GM12878 (cell line): Measurements from ENCODE around the gene PLCD1. TPM values are rescaled to one million over a fixed set of nuclear protein-coding genes. Genes with fewer than 3 reads are reported as not detected.

ENCODE experiments used
- ATAC-seq: fragments of 200-7000 bp; cut with Tn5 transposase; 3 replicates; pipeline ENCODE4 v1.9.1; 2020; ENCODE audit warnings: mild to moderate bottlenecking, moderate library complexity
- BruUV-seq: library from RNA; stranded (reverse); fragments of 400-500 nt; replicated peaks from 2 replicates; lab custom pipeline; 2021; lab: Mats Ljungman, UMichigan
- CTCF ChIA-PET: fragments of 300-600 bp; sonication (Branson Sonifier 250); formaldehyde crosslinking; extraction: SDS; loops from one replicate; lab custom pipeline; 2021; ENCODE audit warnings: inconsistent platforms; lab: Yijun Ruan, JAX
- POLR2A ChIA-PET: fragments of 350-600 bp; formaldehyde crosslinking; extraction: SDS; loops from one replicate; lab custom pipeline; 2021; ENCODE audit warnings: inconsistent platforms; lab: Charles Lee
- RAD21 ChIA-PET: fragments of 300-600 bp; sonication (Branson Sonifier 250); formaldehyde crosslinking; loops from one replicate; lab custom pipeline; 2023; ENCODE audit warnings: antibody characterized with exemption; ENCODE audit not compliant: unreplicated experiment; lab: Charles Lee
- SMC1A ChIA-PET: fragments of 300-600 bp; sonication (Branson Sonifier 250); formaldehyde crosslinking; loops from one replicate; lab custom pipeline; 2023; ENCODE audit not compliant: unreplicated experiment, uncharacterized antibody; lab: Charles Lee
- DNase-seq: peaks from one replicate; pipeline ENCODE4 v3.0.0-alpha.2; 2011; ENCODE audit warnings: low read depth, low spot score
- FAIRE-seq: peaks from 3 replicates; lab custom pipeline; 2011; peaks lifted over from hg19 to GRCh38; lab: Jason Lieb, UNC
- H2AFZ ChIP-seq: 2 replicates; pipeline ENCODE4 v1.6.0; 2011; ENCODE audit warnings: low read depth, low read length, control low read depth; ENCODE audit not compliant: control insufficient read depth
- H3K27ac ChIP-seq: 2 replicates; pipeline ENCODE4 v1.5.1; 2011; ENCODE audit warnings: control low read depth; ENCODE audit not compliant: control insufficient read depth, insufficient read depth
- H3K27me3 ChIP-seq, 2 experiments: replicated peaks in 1 of 2; 2 replicates each; pipeline versions ENCODE4 v1.6.0 to v1.6.1; 2011; ENCODE audit warnings: low read length in 1 of 2; ENCODE audit not compliant: control insufficient read depth in 2 of 2, insufficient read depth in 2 of 2
- H3K36me3 ChIP-seq, 2 experiments: 2 replicates each; pipeline ENCODE4 v1.5.1; 2011; ENCODE audit warnings: low read length in 1 of 2; ENCODE audit not compliant: control insufficient read depth in 2 of 2, insufficient read depth in 2 of 2
- H3K4me1 ChIP-seq: 2 replicates; pipeline ENCODE4 v1.6.1; 2011; ENCODE audit warnings: mild to moderate bottlenecking, low read length, moderate library complexity, mixed read lengths; ENCODE audit not compliant: control insufficient read depth, insufficient read depth
- H3K4me2 ChIP-seq: 2 replicates; pipeline ENCODE4 v1.6.0; 2011; ENCODE audit warnings: control low read depth; ENCODE audit not compliant: control insufficient read depth, insufficient read depth
- H3K4me3 ChIP-seq: fragments of 200-600 bp; sonication (generic); 2 replicates; pipeline ENCODE4 v1.5.1; 2016
- H3K79me2 ChIP-seq: 2 replicates; pipeline ENCODE4 v1.6.0; 2011; ENCODE audit warnings: low read length; ENCODE audit not compliant: control insufficient read depth, insufficient read depth
- H3K9ac ChIP-seq: 2 replicates; pipeline ENCODE4 v1.8.0; 2011; ENCODE audit warnings: low read length, control low read depth, mixed read lengths; ENCODE audit not compliant: control insufficient read depth, insufficient read depth
- H3K9me3 ChIP-seq: replicated peaks from 3 replicates; pipeline ENCODE4 v1.5.1; 2011; ENCODE audit warnings: mild to moderate bottlenecking, low read length; ENCODE audit not compliant: control insufficient read depth, insufficient read depth
- H4K20me1 ChIP-seq: 2 replicates; pipeline ENCODE4 v1.6.0; 2011; ENCODE audit not compliant: control insufficient read depth, insufficient read depth
- BMI1 ChIP-seq: fragments of 450-650 bp; IDR thresholded peaks from 2 replicates; pipeline ENCODE4 v1.6.1; 2016; ENCODE audit warnings: mild to moderate bottlenecking, moderate library complexity, borderline replicate concordance
- CBFB ChIP-seq: IDR thresholded peaks from 2 replicates; pipeline ENCODE4 v1.6.1; 2016; ENCODE audit warnings: antibody characterized with exemption, low read depth
- CHD2 ChIP-seq: IDR thresholded peaks from 2 replicates; pipeline ENCODE4 v1.6.1; 2011; ENCODE audit warnings: low read depth, low read length, improper control_type of control experiment, borderline replicate concordance
- E2F4 ChIP-seq: IDR thresholded peaks from 2 replicates; pipeline ENCODE4 v1.6.1; 2012; ENCODE audit warnings: low read depth, low read length, improper control_type of control experiment
- E4F1 ChIP-seq: fragments of 450-650 bp; IDR thresholded peaks from 2 replicates; pipeline ENCODE4 v1.6.1; 2018; ENCODE audit warnings: borderline replicate concordance, mild to moderate bottlenecking; ENCODE audit not compliant: partially characterized antibody
- KAT2A ChIP-seq: conservative IDR thresholded peaks from 2 replicates; pipeline ENCODE4 v1.6.1; 2011; ENCODE audit warnings: low read depth, low read length; ENCODE audit not compliant: control insufficient read depth
- NFIC ChIP-seq: IDR thresholded peaks from 2 replicates; pipeline ENCODE4 v1.6.1; 2012; ENCODE audit warnings: low read depth, mild to moderate bottlenecking, inconsistent platforms, low read length, moderate library complexity
- NFXL1 ChIP-seq: fragments of 450-650 bp; IDR thresholded peaks from 2 replicates; pipeline ENCODE4 v1.6.1; 2017; ENCODE audit warnings: antibody characterized with exemption, mild to moderate bottlenecking, borderline replicate concordance
- PRDM15 ChIP-seq: fragments of 450-650 bp; formaldehyde crosslinking; IDR thresholded peaks from 2 replicates; pipeline ENCODE4 v1.4.0; 2020; ENCODE audit warnings: mild to moderate bottlenecking, moderate library complexity
- STAT3 ChIP-seq: IDR thresholded peaks from 2 replicates; pipeline ENCODE4 v1.6.1; 2011; ENCODE audit warnings: low read depth, low read length, improper control_type of control experiment
- SUPT20H ChIP-seq: IDR thresholded peaks from 2 replicates; pipeline ENCODE4 v1.6.1; 2011; ENCODE audit warnings: low read depth, mild to moderate bottlenecking, low read length, moderate library complexity, borderline replicate concordance; ENCODE audit not compliant: control insufficient read depth
- WGBS: methylation state at CpG from one replicate; pipeline ENCODE4 v1.1.6; 2016; ENCODE audit warnings: low lambda C conversion rate; ENCODE audit not compliant: insufficient replicate concordance, insufficient coverage; ENCODE audit errors: missing lambda C conversion rate; 5-methylcytosine and 5-hydroxymethylcytosine counted together
- in situ Hi-C: fragments of 300-500 bp; cut with MboI; formaldehyde crosslinking; loops from 9 replicates; pipeline ENCODE4 v1.14.3; 2018; ENCODE audit warnings: mixed read lengths
- intact Hi-C: fragments of 100-400 bp; cut with micrococcal nuclease; formaldehyde crosslinking; loops from one replicate; pipeline ENCODE4 v1.14.2; 2022; ENCODE audit not compliant: unreplicated experiment
- polyA plus RNA-seq, 11 experiments: library from polyadenylated mRNA; depleted of rRNA in 4 of 11; unstranded in 6 of 11; stranded (reverse) in 5 of 11; fragments of >200 nt; fragmentation: Nextera tagmentation in 4 of 11; fragmentation: Illumina TruSeq in 1 of 11; extraction: Ambion mirVana in 4 of 11; extraction: Trizol in 1 of 11; gene quantifications; 1 replicate in 1 of 11; 2 replicates in 10 of 11; pipeline versions ENCODE4 v1.2.1 to v1.2.3, GENCODE V29; 2011 to 2016; ENCODE audit warnings: inconsistent platforms in 2 of 11, missing spikeins in 2 of 11, low read depth in 1 of 11
- total RNA-seq, 4 experiments: library from RNA; depleted of rRNA in 3 of 4; stranded (reverse); fragments of >200 nt in 3 of 4; fragmentation: Illumina TruSeq in 1 of 4; extraction: Trizol in 1 of 4; gene quantifications; 2 replicates each; pipeline versions ENCODE4 v1.2.1 to v1.2.3, GENCODE V29; 2013 to 2021

Gene PLCD1
- total and polyA plus RNA-seq, 10 of the 15 experiments (the other 5 are each of a cell fraction or from before 2014, with no cell fraction given): 0.20 to 3.9 (median 1.2) TPM; not detected in 1

GRCh38 chr3:37979541-37980461 lies 49.6 kb downstream of the PLCD1 start:
- 53% methylated on average over 8 of the region's 8 CpGs for WGBS
- Histone ChIP-seq H3K36me3 (no peaks in the 10 kb centered on the region), H3K27ac (no peak overlapping the region), H3K9me3 (no peaks in the 10 kb centered on the region), H3K79me2 (no peaks in the 10 kb centered on the region), H3K9ac (no peak overlapping the region), H3K4me1 (no peaks in the 10 kb centered on the region), H3K4me3 (no peak overlapping the region), H2AFZ (no peak overlapping the region), H4K20me1 (no peaks in the 10 kb centered on the region), H3K27me3 (no peaks in the 10 kb centered on the region; a peak in 2 of 4 replicates), H3K4me2 (no peak overlapping the region)
- ATAC-seq (no peak), DNase-seq (no peak), FAIRE-seq (no peak)
- ChIA-PET SMC1A (interaction anchor here (0.6 to 1.1 kb wide), 2 partner anchors 13 to 17 kb away, joined by 3 read pairs; no protein-coding TSS in a partner anchor), CTCF (interaction anchor here (0.8 to 5.4 kb wide), 8 partner anchors 9 to 500 kb away, joined by 3 to 38 read pairs (median 4); no protein-coding TSS in a partner anchor), RAD21 (no interaction called here), POLR2A (no interaction called here)
- in situ Hi-C loops (no loop called here), intact Hi-C loops (loop anchor here (10.0 kb wide), 1 partner anchor 315 kb away; no protein-coding TSS in a partner anchor)
- BruUV-seq: no TSS peak
- TF ChIP-seq CHD2: no peak
- no peak for TF ChIP-seq BMI1
- no peak for TF ChIP-seq STAT3
- TF ChIP-seq KAT2A: no peak
- no peak for TF ChIP-seq CBFB
- TF ChIP-seq NFXL1: no peak
- no peak for TF ChIP-seq PRDM15 (CRISPR knock-in tag)
- TF ChIP-seq SUPT20H: no peak
- TF ChIP-seq E4F1: no peak
- TF ChIP-seq NFIC: no peak
- no peak for TF ChIP-seq E2F4
